Kidney tubule cell (primary cell): ENCODE data around the gene MAL.

Experiments used
- DNase-seq: peaks from one replicate; pipeline ENCODE4 v3.0.0-alpha.2; 2018; ENCODE audit warnings: low spot score

Gene MAL

DNA sequence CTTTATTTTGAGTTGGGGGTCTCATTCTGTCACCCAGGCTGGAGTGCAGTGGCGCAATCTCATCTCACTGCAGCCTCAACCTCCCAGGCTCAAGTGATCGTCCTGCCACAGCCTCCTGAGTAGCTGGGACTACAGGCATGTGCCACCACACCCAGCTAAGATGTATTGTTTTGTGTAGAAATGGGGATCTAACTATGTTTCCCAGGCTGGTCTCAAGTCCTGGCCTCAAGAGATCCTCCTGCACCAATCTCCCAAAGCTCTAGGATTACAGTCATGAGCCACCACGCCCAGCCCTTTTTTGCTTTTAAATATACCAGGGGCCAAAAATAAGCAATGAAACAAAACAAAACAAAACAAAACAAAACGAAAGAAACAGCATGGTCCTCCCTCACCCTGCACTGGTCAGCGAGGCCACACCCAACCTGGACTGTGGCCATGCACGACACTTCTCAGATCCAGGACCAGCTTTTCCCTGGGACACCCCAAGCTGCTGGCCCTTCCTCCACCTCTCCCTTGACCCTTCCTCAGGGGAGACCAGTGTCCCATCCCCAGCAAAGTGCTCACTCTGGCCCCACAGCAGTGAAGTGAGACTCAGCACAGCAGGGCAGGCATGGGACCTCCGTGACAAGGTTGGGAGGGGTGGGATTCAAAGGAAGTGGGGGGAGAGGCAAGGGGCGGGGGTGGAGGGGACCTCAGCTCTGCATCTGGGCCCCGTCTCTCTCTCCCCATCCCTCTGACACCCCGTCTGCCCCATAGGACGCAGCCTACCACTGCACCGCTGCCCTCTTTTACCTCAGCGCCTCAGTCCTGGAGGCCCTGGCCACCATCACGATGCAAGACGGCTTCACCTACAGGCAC is 23.5 kb downstream of the MAL start:
- no peak for DNase-seq

DNA sequence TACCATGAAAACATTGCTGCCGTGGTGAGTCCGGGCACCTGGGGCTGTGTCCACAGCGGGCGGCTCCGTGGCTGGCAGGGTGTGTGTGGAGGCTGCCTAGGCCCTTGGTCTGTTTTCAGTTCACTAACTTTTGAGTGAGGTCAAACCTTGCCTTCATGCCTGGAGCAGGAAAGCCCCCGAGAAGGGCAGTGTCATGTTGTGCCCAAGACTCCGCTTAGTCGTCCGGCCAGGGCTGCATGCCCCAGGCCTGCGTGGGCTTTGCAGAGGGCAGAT is 24.1 kb downstream of the MAL start:
- DNase-seq: no peak

DNA sequence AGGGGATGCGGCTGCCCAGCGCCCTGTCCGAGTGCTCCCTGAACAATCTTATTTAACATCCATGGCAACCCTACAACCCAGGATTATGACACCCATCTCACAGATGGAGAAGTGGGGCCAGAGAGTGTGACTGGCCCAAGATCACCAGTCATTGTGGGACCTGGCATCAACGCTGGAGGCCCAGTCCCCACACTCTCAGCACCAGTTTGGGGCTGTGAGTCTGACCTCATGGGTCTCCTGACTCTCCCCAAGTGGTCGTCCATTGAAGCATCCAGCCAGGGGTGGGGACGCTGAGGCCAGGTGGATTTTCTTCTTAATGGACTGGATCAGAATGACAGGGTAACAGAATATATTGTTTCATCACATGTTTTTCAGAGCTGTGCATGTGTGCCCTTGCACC is 24.5 kb downstream of the MAL start:
- no peak for DNase-seq

DNA sequence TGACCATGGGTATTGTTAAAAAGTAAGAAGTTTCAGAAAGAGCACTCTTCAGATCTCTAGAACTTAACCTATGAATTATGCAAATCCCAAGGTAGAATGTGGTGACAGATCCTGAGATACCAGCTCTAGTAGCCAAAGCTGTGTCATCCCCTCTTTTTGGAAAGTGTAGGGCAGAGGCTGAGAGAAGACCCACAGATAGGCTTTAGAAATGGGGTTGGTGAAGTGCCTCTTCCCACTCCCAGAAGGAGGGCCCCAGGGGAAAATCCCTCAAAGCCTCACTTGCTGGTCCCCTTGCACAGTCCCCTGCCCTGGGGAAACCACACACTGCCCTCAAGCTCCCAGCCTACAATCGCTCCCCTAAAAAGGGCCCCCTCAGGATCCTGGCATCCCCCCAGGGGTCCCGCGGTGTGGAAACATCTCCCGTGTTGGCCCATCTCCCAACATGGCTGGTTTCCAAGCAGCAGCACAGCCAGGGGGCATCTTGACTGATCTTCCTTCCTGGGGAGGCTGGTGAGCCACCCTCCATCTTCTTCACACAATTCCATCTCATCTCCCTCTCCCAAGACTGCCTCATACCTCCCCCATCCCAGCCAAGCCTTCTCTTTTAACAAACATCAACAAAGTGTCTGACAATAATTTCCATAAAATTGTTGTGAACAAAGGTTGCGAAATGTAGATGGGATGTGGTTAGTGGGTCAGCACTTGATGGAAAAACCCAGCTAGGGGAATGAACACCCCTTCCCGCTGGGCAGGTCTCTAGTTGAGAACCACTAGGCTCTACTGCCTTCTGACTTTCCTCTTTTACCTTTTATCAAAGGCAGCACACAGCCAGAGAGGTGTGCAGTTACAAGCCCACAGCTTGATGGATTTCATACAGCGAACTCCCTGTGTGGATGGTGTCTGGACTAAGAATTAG is 25.1 kb downstream of the MAL start:
- no peak for DNase-seq

DNA sequence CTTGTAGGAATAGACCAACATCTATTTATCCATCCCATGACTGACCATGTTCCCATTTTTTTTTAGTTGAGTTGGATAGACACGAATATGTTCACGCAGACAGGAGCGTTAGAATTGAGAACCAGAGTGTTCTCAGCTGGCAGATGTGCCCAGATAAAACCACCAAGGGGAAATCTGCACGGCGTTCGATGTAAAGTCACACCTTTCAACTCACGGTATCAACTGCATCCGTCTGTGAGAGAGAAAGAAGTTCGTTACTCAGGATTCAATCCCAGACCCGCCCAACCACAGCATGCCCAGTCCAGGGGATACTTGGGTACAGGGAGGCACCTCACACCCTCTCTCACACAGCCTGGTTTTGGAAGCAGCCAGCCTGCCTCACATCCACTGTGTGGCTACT is 26.1 kb downstream of the MAL start:
- no peak for DNase-seq

DNA sequence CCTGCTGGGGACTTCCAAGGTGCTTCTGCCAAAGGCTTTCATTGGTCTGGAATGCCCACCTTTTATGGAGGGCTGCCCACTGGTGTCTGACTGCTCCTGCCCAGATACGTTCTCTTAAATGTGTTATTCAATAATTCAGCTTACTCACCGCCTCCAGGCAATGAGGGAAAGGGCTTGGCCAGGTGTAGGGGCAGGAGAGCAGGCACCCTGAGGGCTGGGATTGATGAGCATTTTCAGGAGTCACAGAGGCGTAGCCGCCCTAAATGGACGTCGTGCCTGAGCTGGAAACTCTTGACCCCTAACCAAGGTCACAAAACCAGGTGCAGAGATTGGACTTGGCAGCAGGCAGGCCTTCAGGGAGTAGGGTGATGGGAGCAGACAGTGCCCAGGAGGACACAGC is 26.8 kb downstream of the MAL start:
- DNase-seq: peak; percentile 96

DNA sequence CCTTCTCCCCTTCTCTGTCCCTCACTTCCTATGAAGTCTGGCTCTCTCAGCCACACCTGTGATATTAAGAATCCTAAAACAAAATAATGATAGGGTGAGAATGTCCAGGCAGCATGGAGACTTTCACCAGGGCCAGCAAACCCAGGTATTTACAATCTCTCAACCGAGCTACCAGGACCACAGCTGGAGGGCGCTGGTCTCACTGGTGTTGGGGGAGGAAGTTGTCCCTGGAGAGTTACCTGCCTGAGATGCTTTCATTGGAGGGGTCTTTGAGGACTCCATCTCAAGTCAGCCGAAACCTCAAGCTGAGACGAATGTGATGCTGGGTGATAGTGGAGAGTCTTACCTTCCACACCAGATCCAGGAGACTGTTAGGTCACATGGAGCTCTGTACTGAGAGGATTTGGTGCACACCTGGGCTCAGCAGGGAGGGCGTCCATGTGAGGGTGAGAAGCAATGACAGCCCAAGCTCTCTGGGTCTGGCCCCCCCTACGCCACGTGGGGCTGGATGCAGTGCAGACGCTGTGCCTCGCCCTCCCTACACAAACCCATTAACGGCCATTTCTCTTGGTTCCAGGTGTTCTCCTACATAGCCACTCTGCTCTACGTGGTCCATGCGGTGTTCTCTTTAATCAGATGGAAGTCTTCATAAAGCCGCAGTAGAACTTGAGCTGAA is 27.4 kb downstream of the MAL start:
- DNase-seq: no peak

DNA sequence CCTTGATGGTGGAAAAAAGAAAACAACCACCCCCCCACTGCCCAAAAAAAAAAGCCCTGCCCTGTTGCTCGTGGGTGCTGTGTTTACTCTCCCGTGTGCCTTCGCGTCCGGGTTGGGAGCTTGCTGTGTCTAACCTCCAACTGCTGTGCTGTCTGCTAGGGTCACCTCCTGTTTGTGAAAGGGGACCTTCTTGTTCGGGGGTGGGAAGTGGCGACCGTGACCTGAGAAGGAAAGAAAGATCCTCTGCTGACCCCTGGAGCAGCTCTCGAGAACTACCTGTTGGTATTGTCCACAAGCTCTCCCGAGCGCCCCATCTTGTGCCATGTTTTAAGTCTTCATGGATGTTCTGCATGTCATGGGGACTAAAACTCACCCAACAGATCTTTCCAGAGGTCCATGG is 28.0 kb downstream of the MAL start:
- no peak for DNase-seq

DNA sequence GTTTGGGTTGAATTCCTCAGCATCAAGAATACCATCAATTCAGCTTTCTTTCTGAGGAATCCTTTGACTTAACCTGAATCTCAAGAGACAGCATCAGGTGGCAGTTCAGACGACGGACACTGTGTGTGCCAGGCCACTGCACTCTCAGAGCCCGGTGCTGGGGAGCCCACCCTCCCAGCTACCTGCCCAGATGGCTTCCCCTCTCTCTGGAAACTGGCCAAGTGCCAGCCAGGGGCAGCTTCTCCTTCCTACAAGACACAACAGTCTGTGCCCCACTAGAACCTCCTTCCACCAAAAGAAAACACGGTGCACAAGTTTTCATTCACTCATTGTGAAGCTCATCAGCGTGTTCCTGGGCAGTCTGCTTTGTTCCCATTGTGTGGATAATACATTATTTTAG is 28.5 kb downstream of the MAL start:
- DNase-seq: no peak

DNA sequence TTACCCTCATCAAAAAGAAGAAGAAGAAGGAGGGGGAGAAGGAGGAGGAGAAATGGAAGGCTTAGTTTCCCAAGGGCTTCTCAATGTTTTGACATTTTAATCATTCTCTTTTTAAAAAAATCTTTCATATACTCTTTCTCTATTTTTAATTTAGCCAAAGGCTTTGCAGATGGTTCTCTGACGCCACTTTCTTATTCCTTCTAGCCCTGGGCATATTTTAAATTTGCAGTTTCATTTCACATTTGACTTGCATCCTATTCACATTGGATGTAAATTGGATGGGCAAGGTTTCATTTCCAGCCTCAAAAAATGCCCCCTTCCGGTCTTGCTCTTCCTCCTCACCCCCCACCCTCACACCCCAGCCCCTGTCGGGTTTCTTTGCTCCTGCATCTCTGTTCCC is 29.8 kb downstream of the MAL start:
- no peak for DNase-seq

DNA sequence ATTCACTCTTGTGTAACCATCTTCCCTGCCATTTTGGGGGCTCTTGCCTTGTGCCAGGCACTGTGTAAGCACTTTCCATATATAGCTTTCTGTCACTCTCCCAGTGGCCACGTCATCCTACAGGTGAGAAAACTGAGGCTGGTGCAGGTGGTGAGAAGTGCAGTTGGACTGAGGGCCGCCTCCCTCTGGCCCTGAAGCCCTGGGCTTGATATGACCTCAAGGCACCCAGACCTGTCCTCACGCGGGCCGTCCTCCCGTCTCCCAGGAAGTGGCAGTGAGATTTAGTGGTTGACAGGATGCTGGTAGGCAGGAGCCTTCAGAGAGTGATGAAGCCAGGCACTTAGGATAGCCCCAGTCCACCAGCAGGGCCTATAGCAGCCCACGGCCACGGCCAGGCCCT is 30.5 kb downstream of the MAL start:
- DNase-seq: peak; percentile 73

DNA sequence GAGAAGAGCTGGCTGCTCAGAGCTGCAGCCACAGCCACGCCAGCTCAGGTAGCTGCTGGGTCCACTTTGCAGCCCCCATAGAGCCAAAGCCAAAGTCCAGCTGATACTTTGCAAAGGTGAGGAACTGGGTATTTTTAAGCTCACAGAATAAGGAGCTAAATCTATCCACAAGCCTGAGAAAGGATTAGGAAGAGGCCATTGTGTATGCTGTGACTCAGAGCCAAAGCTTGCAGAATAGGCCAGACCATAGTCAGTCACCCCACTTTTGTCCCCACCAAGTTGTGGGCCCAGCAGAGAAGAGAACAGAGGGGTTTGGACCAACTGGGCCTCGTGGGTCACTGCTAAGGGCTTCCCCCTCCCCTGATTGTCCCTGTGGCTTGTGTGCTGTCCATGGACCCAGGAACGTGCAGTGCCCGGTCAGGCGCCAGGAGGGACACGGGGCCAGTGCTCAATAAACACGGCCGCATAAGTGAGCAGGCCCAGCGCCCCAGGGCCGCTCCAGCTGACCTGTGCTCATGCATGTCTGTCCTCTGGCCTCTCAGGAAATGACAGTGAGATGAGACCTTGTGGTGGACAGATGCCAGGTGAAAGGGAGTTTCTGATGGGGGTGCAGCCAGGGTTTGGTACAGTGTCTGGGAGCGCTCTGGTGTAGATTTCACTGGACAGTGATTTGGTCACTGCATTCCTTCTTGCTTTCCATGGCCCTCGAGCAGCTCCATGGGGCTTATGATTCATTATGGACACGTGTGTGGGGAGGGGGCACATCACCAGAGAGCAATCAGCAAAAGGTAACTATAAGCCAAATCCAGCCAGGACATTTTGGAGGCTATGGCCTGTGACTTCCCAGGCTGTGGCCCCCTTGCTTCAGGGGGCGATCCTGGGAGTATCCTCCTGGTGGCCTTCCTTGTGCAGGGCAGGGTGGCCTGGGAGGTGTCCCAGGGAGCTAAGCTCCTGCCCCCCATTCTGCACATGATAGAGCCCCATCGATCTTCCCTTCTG is 31.3 kb downstream of the MAL start:
- peak; percentile 97 for DNase-seq

DNA sequence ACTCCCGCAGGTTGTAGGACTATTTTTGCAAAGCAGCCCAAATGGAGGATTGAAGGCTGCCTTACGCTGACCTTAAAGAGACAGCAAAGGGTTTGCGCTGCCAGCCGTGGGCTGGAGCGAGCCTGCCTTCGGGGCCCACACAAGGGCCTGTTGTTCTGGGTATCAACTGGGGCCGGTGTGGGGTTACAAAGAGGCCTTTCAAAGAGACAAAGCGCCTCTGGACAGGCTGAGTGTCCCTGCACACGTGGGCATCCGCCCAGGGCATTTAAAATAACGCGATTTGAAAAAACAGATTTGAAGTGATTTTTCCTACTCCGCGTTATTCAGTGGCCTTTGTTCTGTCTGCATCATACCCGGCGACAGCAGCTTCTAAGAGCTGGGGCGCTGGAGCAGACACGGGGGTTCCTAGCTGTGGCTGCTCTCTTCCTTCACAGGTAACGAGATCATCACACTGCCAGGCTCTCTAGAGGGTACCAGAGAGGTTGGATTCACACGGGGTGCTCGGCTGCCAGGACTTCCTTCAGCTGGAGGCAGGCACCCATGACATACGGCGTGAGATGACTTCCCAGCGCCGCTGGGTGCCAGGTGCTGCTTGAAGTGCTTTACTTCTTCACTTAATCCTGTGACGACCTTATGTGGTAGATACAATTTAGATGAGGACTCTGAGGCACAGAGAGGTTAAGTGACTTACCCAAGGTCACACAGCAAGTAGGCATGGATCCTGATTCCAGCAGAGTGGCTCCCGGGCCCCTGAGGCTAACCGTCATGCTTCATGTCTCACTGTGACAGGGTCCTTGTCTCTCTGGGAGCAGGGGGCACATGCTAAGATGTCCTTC is 32.2 kb downstream of the MAL start:
- DNase-seq: peak; percentile 56

DNA sequence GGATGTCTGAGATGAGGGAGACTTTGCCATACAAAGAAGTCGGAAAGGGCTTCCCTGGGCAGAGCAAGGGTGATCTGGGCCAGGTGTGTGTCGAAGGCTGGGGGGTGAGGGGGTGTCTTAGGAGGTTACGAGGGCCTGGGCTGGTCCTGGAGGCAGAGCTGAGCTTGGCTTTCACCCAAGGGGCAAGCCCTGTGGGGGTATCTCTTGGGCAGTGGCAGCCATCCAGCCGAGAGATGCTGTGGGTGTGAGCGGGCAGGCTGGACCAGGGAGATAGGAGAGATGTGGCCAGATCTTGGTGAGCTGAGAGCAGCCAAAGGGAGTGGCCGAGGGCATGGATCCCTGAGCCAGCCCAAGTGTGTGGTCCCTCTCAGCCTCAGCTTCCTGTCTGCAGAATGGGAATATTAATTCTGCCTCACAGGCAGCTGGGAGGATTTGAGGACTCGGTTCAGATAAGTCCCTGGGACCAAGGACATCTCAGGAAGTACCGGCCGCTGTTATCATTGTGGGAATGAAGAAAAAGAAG is 33.0 kb downstream of the MAL start:
- no peak for DNase-seq

DNA sequence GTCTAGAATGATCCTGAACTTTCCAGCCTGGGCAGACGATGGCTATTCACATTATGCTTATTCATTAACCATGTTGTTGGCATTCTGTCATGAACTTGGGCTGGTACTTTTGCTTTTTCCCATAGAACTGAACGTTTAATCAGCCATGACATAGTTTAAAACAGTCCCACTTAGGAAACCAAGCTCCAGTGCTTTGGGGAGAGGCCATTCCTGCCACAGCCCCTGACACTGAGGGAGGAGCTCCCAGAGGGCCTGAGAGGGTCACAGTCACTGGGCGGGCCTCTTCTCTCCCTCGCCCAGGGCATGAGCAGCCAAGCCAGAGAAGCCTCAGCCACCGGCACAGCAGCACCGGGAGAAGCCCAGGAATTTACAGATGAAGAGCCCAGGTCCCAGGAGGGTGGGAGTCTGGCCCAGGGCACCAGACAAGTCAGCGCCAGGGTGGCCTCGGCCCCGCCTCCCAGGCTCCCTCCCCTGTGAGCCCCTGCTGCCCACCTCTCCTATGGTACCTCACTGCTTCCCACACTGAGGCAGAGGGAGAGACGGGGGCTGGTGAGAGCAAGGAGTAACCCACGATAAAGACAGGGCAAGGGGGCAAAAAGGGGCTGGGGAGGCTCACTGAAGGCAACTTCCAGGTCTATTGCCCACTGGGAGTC is 33.6 kb downstream of the MAL start:
- peak; percentile 94 for DNase-seq

DNA sequence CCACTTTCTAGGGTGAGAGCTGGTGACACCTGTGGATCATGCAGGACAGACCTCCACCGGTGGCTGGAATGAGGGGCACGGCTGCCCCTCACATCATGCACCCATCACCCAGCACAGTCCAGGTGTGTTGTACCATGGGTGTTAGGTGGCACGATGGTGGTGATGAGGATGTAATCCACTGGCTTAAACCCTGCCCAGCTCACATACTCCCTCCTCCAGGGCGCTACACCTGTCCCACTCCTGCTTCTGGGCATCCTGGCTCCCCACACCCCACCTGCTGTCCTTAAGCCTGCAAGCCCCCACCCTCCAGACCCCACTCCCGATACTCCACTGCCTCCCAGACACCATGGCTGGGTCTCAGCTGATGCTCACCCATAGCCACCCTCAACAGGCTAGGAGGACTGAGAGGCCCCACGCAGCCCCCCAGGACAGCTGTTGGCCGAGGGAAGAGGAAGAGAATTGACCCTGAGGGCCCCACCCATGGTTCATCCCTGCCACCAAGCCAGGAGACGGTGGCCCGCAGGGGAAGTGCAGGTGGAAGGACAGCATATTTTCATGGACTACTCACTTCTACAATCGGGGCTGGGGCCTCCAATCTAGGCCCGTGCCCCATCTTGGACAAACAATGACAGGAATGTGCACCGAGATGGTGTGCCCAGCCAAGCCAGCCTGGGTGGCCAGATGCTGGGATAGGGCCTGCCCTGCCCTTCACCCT is 34.3 kb downstream of the MAL start:
- DNase-seq: peak; percentile 78

DNA sequence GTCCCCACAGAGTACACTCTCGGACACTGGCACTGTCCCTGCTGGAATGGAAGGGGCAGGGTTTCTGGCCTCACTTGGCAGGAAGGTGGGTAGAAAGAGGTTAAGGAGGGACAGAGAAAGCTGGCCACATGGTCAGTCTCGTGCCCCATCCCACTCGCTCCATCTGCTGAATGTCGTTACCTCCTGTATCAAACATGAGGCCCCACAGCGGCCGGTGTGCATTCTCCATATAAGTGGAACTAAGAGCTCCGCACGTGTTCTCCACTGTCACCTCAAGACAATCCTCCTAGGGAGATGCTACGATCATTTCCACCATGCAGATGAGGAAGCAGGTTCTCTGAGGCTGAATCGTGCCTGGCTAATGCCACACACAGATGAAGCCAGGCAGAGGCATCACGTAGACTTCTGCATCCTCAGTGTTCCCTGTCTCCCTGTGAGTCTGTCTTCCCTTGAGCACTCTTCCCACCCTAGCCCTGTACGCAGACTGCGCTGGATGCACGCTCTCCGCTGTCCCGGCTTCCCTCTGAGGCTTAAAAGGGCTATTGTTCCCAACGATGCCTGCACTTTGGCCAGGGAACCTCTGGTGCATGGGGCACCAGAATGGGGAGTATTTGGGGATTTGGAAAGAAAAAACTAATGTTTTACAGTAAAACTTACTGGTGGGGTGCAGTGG is 35.1 kb downstream of the MAL start:
- no peak for DNase-seq

DNA sequence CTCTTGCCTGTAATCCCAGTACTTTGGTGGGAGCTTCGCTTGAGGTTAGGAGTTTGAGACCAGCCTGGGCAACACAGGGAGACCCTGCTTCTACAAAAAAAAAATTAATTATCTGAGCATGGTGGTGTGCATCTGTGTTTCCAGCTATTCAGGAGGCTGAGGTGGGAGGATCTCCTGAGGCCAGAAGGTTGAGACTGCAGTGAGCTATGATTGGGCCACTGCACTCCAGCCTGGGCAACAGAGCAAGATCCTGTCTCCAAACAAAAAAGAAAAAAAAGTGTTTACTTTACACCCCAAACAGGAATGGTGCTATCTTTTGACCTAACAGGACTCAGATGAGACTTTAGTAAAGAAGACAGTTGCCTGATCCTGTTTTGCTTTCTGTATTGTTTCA is 35.6 kb downstream of the MAL start:
- no peak for DNase-seq
